ENCODE measurements around the gene CDO1.
A peak's percentile ranks its signal among the peaks of the same experiment; 100 is the strongest.
"Not testable (repeated sequence)": the region's sequence is repeated elsewhere in the genome, so short reads cannot be mapped to it uniquely, and the experiment has no call there.

CDO1 gene

GRCh38 chr5:115825948-115826347, 9.5 kb upstream of the CDO1 start:
- DNase-seq = no peak

- not testable (repeated sequence) for DNase-seq
Measured at GRCh38 chr5:115824983-115825382, 8.5 kb upstream of the CDO1 start.

GRCh38 chr5:115820846-115821245, 4.4 kb upstream of the CDO1 start:
- no peak for DNase-seq

- DNase-seq = no peak
Measured at GRCh38 chr5:115818821-115819220, 2.4 kb upstream of the CDO1 start.

- DNase-seq = no peak
Measured at GRCh38 chr5:115817386-115817785, 927 bp upstream of the CDO1 start.

GRCh38 chr5:115815693-115816225, 700 bp downstream of the CDO1 start:
- DNase-seq = peak; percentile 55

- DNase-seq = no peak
Measured at GRCh38 chr5:115815006-115815692, 1.3 kb downstream of the CDO1 start.

- DNase-seq = no peak
Measured at GRCh38 chr5:115813719-115814118, 2.7 kb downstream of the CDO1 start.

- no peak for DNase-seq
Measured at GRCh38 chr5:115812372-115812771, 4.1 kb downstream of the CDO1 start.

- DNase-seq = no peak
Measured at GRCh38 chr5:115811406-115811805, 5.1 kb downstream of the CDO1 start.

GRCh38 chr5:115810761-115811160, 5.7 kb downstream of the CDO1 start:
- no peak for DNase-seq

GRCh38 chr5:115809946-115810345, 6.5 kb downstream of the CDO1 start:
- DNase-seq = no peak

GRCh38 chr5:115808066-115808465, 8.4 kb downstream of the CDO1 start:
- not testable (repeated sequence) for DNase-seq

- DNase-seq = no peak
Measured at GRCh38 chr5:115807654-115808052, 8.8 kb downstream of the CDO1 start.

GRCh38 chr5:115806986-115807653, 9.3 kb downstream of the CDO1 start:
- no peak for DNase-seq

- DNase-seq = no peak
Measured at GRCh38 chr5:115801984-115802383, 14.5 kb downstream of the CDO1 start.

GRCh38 chr5:115801152-115801551, 15.3 kb downstream of the CDO1 start:
- no peak for DNase-seq

GRCh38 chr5:115800108-115800507, 16.4 kb downstream of the CDO1 start:
- no peak for DNase-seq

GRCh38 chr5:115798252-115798651, 18.2 kb downstream of the CDO1 start:
- DNase-seq = no peak

GRCh38 chr5:115796656-115797055, 19.8 kb downstream of the CDO1 start:
- DNase-seq = no peak

GRCh38 chr5:115795700-115796099, 20.8 kb downstream of the CDO1 start:
- DNase-seq = no peak

- no peak for DNase-seq
Measured at GRCh38 chr5:115788440-115788839, 28.0 kb downstream of the CDO1 start.

- DNase-seq = no peak
Measured at GRCh38 chr5:115787426-115787825, 29.0 kb downstream of the CDO1 start.

- no peak for DNase-seq
Measured at GRCh38 chr5:115785381-115786065, 30.9 kb downstream of the CDO1 start.
